ENCODE data around the gene ADGRF3. TPM values are rescaled to one million over a fixed set of nuclear protein-coding genes. Genes with fewer than 3 reads are reported as not detected.

Gene ADGRF3
- total RNA-seq, 1 donor from 2014 or later, result 1.0 TPM

DNA sequence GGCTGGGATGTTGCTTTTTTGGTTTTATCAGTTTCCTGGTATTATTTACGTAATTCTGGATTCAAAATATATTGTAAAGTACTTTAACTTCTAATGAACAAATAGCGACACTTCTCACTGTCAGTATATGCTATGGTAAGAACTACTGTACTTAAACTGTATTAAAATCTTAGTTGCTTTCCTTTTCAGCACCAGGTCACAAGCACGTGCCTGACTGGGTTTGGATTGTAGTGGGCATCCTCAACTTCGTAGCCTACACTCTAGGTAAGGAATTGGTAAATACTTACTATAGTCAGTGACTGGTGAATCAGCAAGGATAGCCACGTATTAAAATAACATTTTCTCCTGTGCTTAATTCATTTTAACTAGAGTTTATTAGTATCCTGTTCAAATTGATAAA lies 20.4 kb upstream of the ADGRF3 start:
- Mint-ChIP-seq H3K4me1 (peaks cover 3% of the 10 kb centered on the region), H3K36me3 (ENCODE audit: low read depth) (peaks cover 52% of the 10 kb centered on the region), H3K27ac (no peak overlapping the region), H3K4me3 (no peak overlapping the region), H3K9me3 (no peaks in the 10 kb centered on the region), H3K27me3 (no peaks in the 10 kb centered on the region)
- CTCF ChIA-PET, result no interaction called here
- intact Hi-C loops (cut with micrococcal nuclease), result no loop called here
- TF ChIP-seq CTCF (IDR thresholded peaks at IDR 0.05), result no peak
- no peak for DNase-seq
- ATAC-seq (ENCODE audit: low read depth), result no peak
- POLR2A ChIA-PET, result no interaction called here

DNA sequence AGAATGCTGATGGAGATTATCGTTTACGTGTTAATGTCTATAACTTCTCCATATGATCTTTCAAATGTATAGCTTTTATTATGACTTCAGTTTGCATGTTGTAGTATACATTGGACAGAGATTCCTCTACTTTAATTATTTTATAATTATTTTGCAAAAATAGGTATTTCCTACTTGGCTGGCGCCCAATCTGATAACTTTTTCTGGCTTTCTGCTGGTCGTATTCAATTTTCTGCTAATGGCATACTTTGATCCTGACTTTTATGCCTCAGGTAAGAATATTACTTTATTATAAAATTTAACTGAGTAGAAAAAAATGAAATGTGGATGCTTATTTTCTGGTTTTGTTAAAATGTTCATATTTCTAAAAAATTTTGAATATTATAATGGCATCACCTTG lies 18.1 kb upstream of the ADGRF3 start:
- Mint-ChIP-seq H3K4me1 (peaks cover 3% of the 10 kb centered on the region), H3K36me3 (ENCODE audit: low read depth) (peaks cover 43% of the 10 kb centered on the region), H3K9me3 (no peaks in the 10 kb centered on the region), H3K27me3 (no peaks in the 10 kb centered on the region), H3K4me3 (no peak overlapping the region), H3K27ac (no peak overlapping the region)
- POLR2A ChIA-PET, result no interaction called here
- TF ChIP-seq CTCF (IDR thresholded peaks at IDR 0.05), result no peak
- intact Hi-C loops (cut with micrococcal nuclease), result no loop called here
- DNase-seq, result no peak
- CTCF ChIA-PET, result no interaction called here
- no peak for ATAC-seq (ENCODE audit: low read depth)

DNA sequence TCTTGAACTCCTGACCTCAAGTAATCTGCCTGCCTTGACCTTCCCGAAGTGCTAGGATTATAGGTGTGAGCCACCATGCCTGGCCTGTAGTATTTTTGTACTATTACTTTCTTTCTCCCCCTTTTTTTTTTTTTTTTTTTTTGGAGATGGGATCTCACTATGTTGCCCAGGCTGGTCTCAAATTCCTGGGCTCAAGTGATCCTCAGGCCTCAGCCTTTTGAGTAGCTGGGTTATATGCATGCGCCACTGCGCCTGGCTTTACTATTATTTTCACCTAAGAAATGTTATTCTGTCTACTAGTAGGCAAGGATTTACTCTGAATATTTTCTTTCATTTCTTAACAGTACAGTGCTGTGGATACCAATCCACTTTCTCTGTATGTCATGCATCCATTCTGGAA lies 17.4 kb upstream of the ADGRF3 start:
- H3K4me3 Mint-ChIP-seq, result no peak overlapping the region
- no peak for TF ChIP-seq CTCF (IDR thresholded peaks at IDR 0.05)
- POLR2A ChIA-PET, result no interaction called here
- peaks cover 3% of the 10 kb centered on the region for H3K4me1 Mint-ChIP-seq
- no peaks in the 10 kb centered on the region for H3K9me3 Mint-ChIP-seq
- intact Hi-C loops (cut with micrococcal nuclease), result no loop called here
- DNase-seq, result no peak
- H3K27ac Mint-ChIP-seq, result no peak overlapping the region
- no peaks in the 10 kb centered on the region for H3K27me3 Mint-ChIP-seq
- ATAC-seq (ENCODE audit: low read depth), result no peak
- peaks cover 36% of the 10 kb centered on the region for H3K36me3 Mint-ChIP-seq (ENCODE audit: low read depth)
- CTCF ChIA-PET, result no interaction called here

GRCh38 chr2:26363323-26363722 lies 16.7 kb upstream of the ADGRF3 start:
- H3K9me3 Mint-ChIP-seq, result no peaks in the 10 kb centered on the region
- peaks cover 5% of the 10 kb centered on the region for H3K4me1 Mint-ChIP-seq
- ATAC-seq (ENCODE audit: low read depth) (no peak), DNase-seq (no peak)
- POLR2A ChIA-PET, result no interaction called here
- intact Hi-C loops (cut with micrococcal nuclease), result no loop called here
- H3K4me3 Mint-ChIP-seq, result no peak overlapping the region
- no peak for TF ChIP-seq CTCF (IDR thresholded peaks at IDR 0.05)
- no peak overlapping the region for H3K27ac Mint-ChIP-seq
- peaks cover 30% of the 10 kb centered on the region for H3K36me3 Mint-ChIP-seq (ENCODE audit: low read depth)
- CTCF ChIA-PET, result no interaction called here
- no peaks in the 10 kb centered on the region for H3K27me3 Mint-ChIP-seq

DNA sequence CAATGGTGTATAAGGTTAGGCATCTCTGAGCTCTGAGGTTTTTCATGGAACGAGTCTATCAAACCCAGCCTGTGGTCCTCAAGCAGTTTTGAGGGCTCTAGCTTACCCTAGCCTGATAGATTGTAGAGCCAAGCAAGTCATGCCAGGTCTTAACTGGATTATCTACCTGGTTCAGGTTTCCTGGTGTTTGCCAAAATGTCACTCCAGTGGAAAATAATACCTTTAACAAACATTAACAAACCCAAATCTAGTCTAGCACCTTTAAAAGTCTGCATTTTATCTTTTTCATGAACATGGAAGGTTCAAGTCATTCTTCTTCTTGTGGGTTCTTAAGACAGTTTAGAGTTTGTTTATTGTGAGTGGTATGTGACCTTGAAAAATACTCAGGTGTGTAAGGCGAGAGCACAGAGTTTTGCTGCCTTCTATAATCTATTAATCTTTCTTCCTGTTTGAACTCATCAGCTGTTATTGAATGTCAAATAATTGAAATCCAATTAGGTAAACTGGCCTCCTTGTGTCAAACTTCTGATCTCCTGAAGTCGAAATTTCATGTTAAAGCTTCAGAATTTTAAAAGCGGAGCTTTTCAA lies 13.4 kb upstream of the ADGRF3 start:
- no peak overlapping the region for H3K4me3 Mint-ChIP-seq
- H3K36me3 Mint-ChIP-seq (ENCODE audit: low read depth), result peaks cover 10% of the 10 kb centered on the region
- peaks cover 5% of the 10 kb centered on the region for H3K4me1 Mint-ChIP-seq
- POLR2A ChIA-PET, result no interaction called here
- no peak overlapping the region for H3K27ac Mint-ChIP-seq
- H3K9me3 Mint-ChIP-seq, result no peaks in the 10 kb centered on the region
- no peaks in the 10 kb centered on the region for H3K27me3 Mint-ChIP-seq
- no peak for DNase-seq
- no peak for ATAC-seq (ENCODE audit: low read depth)
- CTCF ChIA-PET, result no interaction called here
- intact Hi-C loops (cut with micrococcal nuclease), result no loop called here
- TF ChIP-seq CTCF (IDR thresholded peaks at IDR 0.05), result no peak
